C4-2B (cell line): Measurements from ENCODE around the gene CST9L.

Experiments
- H3K27ac ChIP-seq: fragments of 450-650 bp; 2 replicates; pipeline ENCODE4 v1.5.1; 2017
- CTCF ChIP-seq: fragments of 450-650 bp; conservative IDR thresholded peaks from 2 replicates; pipeline ENCODE4 v1.5.1; 2017; ENCODE audit warnings: mild to moderate bottlenecking
- ZFX ChIP-seq: fragments of 450-650 bp; IDR thresholded peaks from 2 replicates; pipeline ENCODE4 v1.6.1; 2017

The CST9L gene

DNA sequence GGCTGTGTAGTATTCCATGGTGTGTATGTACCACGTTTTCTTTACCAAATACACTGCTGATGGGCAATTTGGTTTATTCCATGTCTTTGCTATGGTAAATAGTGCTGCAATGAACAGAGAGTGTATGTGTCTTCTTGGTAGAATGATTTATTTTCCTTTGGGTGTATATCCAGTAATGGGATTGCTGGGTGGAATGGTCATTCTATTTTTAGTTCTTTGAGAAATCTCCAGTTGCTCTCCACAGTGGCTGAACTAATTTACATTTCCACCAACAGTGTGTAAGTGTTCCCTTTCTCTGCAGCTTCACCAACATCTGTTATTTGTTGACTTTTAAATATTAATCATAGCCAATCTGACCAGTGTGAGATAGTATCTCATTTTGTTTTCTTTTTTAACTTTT is 13.9 kb downstream of the CST9L start:
- H3K27ac ChIP-seq = no peak overlapping the region
- TF ChIP-seq CTCF (no peak), ZFX (no peak)

DNA sequence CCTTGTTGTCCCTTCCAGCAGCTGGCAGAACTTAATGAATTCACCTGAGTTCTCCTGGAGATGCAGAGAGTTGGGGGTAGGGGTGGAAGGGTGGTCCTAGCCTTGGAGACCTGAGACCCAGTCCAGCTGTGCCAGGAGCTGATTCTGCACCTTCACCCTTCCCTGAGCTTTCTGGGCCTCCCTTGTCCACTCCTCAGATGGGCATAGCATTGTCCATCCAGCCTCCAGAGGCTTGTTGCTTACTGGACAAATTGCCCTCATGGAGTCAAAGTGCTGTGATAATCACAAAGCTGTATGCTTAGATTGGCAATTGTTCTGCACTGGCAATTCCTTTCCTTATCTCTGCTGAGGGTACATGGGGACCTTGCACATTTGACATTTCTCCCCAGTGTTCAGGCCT is 16.5 kb downstream of the CST9L start:
- TF ChIP-seq CTCF (no peak), ZFX (no peak)
- no peak overlapping the region for H3K27ac ChIP-seq

DNA sequence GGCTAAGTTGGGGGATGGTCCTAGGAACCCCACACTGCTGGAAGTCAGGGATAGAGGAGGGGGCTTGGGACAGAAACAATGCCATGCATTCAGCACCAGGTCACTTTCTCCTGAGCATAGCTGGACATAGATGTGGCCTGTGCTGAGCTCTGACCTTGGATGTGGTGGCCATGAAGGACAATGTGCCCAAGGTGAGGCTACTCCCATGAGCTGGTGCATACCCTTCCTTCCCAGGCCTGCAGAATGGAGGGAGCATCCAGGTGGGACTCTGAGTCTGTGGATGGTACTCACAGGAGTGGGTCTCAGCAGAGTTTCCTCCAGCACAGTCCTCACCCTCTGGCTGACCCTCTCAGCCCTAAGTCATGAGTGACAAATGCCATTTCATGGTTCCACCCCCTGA is 16.9 kb downstream of the CST9L start:
- TF ChIP-seq ZFX (no peak), CTCF (no peak)

DNA sequence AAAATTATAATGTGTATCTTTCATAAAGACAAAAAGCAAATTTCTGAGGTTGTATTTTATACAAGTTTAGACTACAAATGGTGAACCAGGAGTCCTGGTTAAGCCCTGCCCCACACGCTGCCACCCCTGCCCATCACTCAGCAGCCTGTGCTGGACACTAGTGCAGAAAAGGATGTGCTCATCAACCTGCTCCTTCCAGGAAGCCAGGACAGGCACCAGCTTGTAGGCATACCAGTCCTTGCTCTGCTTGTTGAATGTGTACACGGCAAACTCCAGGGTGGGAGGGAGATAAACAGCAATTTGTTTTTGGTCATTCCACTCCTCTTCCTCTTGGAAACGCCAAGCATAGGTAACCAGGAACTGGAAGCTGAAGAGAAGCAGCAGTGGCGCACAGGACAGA is 18.1 kb downstream of the CST9L start:
- TF ChIP-seq ZFX (no peak), CTCF (no peak)
- H3K27ac ChIP-seq = no peak overlapping the region

More for the DNA sequence above, 16.9 kb downstream of the CST9L start:
- no peak overlapping the region for H3K27ac ChIP-seq

DNA sequence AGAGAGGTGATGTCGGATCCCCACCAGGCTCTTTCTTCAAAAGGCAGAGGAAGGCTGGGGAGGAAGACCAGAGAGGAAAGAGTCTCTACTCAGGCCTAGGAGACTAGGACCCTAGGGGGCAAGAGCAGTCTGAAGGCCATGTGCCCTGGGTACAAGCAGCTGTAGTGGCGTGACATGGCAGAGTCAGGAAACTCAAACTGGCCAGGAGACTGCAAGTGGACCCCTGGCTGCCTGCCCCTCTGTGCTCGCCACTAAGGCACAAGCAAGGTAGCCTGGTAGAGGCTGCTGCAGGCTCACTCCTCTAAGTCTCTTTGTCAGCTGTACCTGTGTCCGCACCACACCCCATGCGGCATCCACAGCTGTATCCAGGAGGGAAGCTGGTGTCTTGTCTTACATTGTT is 19.9 kb downstream of the CST9L start:
- H3K27ac ChIP-seq = no peak overlapping the region
- no peak for TF ChIP-seq ZFX
- TF ChIP-seq CTCF = no peak

DNA sequence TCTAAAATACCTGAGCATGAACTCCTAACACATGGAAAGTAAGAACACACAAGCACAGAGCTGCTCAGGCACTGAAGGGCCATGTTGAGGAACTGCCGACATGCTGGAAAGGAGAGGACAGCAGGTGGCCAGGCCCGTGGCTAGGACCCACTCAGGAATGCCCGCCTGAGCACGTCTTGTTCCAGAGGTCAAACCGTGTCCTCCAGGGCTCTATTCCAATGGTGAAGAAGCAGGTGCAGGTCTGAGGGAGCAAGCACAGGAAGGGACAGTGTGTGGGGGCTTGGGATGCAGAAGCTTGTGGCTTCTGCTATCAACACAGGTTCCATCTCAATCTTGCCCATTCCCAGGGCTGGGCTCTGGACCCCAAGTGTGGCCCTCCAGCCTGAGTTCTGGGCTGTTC is 20.7 kb downstream of the CST9L start:
- TF ChIP-seq ZFX = no peak
- TF ChIP-seq CTCF = no peak
- H3K27ac ChIP-seq = no peak overlapping the region

DNA sequence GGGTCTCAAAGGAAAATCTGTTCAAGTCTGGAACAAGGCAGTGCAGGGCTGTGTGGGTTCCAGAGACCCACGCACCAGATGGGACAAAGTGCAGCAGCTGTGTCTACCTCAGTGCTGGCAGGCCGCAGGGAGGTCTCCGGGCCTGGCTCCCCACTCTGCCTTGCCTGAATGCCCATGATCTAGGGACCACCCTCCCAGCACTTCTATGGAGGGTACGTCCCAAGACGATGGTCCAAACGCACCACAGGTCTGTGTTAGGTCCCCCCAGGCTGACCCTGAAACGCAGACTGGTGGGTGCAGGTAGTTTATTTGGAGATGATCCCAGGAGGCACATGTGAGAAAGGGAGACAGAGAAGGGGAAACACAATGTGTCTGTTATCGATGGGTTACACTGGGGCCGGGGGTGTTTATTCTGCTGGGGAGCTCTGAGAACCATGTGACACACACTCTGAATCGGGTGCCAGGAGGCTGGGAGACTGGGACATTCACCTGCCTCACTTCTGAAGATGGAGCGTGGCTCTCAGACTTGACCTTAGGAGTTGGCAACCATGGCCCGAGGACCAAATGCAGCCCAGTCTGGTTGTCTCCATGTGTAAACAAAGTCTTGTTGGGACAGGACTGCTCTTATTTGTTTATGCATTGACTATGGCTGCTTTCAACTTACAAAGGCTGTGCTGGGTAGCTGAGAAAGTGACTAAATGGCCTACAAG is 21.7 kb downstream of the CST9L start:
- TF ChIP-seq ZFX = no peak
- no peak for TF ChIP-seq CTCF
- no peak overlapping the region for H3K27ac ChIP-seq
